Cortex of kidney (tissue), 1 donor: Measurements from ENCODE around the gene ACLY.
"Not testable (repeated sequence)": the region's sequence is repeated elsewhere in the genome, so short reads cannot be mapped to it uniquely, and the experiment has no call there.

Experiments used
- DNase-seq: peaks from one replicate; lab custom pipeline; 2025; lab: John Stamatoyannopoulos, UW

Gene ACLY

GRCh38 chr17:41939693-41940090, 20.9 kb upstream of the ACLY start:
- no peak for DNase-seq

DNA sequence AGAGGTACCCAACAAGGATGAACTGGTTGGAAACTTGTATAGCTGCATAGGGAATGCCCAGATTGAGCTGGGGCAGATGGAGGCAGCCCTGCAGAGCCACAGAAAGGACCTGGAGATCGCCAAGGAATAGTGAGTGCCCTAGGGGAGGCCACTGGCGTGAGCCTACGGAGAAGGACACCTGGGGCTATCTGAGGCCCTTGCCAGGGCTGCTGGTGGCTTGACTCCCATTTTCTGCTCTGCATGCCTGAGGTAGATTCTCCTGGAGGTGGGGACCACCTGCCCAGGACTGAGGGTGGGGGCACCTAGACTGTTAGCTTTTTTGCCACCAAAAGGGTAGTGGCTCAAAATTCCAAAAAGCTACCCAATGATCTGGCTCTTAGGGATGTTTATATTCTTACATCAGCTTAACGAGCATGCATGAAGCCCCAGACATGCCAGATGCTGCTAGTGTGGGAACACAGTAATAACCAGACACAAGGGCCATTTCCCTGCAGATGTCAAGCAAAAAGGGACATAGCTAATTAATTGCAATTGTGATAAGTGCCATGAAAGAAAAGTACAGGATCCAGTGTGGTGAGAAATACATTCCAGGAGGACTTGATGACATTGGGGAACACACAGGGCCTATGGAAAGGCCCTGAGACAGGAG, 20.4 kb upstream of the ACLY start:
- DNase-seq, result no peak

- no peak for DNase-seq
Measured at GRCh38 chr17:41937970-41938954, 19.5 kb upstream of the ACLY start.

- no peak for DNase-seq
Measured at GRCh38 chr17:41935641-41936040, 16.9 kb upstream of the ACLY start.

DNA sequence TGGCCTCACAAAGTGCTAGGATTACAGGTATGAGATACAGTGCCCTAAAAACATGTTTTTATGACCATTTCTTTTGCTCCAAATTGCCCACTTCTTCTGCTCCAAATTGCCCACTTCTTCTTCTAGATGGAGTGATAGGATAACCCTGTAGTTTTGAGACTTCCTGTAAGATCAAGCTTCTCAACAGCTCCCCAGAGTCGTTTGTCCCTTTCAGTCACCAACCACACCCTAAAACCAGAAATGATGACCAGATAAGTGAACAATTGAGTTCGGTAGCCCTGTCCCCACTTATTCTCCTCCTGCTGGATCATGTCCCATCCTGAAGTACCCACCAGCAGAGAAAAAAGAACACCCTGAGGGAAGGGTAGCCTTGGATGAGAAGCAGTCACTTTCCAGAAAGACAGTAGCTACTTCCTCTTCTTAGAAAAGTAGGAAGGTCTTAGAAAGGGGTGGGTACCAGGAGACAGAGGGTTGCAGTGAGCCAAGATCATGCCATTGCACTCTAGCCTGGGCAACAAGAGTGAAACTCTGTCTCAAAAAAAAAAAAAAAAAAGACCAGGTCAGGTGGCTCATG, 14.2 kb upstream of the ACLY start:
- no peak for DNase-seq

DNA sequence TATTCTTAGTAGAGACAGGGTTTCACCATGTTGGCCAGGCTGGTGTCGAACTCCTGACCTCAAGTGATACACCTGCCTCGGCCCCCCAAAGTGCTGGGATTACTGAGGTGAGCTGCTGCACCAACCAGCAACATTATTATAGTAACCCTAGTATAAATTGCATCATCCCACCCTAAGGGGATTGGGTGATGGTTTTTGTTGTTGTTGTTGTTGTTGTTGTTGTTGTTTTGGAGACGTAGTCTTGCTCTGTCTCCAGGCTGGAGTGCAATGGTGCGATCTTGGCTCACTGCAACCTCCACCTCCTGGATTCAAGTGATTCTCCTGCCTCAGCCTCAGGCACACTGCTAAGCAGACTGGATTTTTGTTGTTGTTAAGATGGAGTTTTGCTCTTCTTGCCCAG, 13.0 kb upstream of the ACLY start:
- not testable (repeated sequence) for DNase-seq

DNA sequence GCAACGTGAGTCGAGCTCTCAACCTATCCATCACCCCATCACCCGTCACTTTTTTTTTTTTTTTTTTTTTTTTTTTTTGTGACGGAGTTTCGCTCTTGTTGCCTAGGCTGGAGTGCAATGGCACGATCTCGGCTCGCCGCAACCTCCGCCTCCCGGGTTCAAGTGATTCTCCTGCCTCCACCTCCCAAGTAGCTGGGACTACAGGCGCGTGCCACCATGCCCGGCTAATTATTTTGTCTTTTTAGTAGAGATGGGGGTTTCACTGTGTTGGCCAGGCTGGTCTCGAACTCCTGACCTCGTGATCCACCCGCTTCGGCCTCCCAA, 12.0 kb upstream of the ACLY start:
- not testable (repeated sequence) for DNase-seq

DNA sequence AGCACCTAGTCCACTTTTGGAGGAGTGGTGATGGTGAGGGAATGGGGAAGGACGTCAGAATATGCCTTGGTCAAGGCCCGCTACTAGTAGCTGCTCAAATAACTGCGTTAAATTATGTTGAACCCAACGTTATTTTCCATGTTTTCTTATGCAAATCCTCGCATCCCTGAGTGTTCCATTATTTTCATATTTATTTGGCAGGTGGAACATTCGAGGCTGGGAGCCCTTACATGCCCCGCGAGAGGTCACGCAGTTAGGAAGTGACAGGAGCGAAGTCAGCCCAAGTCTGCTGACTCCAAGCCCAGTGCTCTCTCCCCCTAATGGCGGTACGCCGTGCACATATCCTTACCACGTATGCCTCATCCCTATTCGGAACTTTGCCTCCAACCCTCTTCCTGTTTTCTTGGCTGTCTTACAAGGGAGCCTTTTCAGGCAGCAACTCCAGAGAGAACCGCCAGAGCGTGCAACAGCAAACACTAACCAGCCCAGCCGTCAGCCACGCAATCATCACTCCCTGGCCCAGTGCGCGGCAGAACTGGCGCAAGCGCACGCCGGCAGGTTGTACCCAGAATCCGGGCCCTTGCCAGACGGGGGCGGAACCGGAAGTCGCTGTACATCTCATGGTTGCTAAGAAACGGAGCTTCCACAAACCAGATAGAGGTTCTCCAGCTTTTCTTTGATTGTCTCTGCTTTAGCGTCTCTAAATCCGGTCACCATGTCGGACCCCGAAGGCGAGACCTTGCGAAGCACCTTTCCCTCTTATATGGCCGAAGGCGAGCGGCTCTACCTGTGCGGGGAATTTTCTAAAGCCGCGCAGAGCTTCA, 11.5 kb upstream of the ACLY start, which contains the start of gene ODAD4:
TSS of gene ODAD4 (plus strand) at position 609 of the 824 bp plus-strand sequence. CDS start at position 716, 107 bp downstream.
- no peak for DNase-seq

DNA sequence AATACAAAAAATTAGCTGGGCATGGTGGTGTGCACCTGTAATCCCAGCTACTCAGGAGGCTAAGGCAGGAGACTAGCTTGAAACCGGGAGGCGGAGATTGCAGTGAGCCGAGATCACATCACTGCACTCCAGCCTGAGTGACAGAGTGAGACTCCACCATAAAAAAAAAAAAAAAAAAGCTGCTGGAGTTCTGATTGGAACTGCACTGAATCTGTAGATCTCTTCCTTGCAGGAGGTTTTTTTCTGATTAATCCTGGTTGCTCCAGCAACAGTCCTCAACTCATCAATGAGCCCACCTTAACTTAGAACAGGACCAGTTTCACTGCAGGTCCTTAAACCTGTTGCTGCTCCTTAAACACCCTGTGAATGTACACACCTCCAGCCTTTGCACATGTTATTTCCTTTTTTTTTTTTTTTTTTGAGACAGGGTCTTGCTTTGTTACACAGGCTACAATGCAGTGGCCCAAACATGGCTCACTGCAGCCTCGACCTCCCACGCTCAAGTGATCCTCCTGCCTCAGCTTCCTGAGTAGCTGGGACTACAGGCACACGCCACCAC, 10.0 kb upstream of the ACLY start:
- no peak for DNase-seq

- DNase-seq, result no peak
Measured at GRCh38 chr17:41925991-41926590, 7.3 kb upstream of the ACLY start.

- no peak for DNase-seq
Measured at GRCh38 chr17:41920580-41920955, 1.8 kb upstream of the ACLY start.

DNA sequence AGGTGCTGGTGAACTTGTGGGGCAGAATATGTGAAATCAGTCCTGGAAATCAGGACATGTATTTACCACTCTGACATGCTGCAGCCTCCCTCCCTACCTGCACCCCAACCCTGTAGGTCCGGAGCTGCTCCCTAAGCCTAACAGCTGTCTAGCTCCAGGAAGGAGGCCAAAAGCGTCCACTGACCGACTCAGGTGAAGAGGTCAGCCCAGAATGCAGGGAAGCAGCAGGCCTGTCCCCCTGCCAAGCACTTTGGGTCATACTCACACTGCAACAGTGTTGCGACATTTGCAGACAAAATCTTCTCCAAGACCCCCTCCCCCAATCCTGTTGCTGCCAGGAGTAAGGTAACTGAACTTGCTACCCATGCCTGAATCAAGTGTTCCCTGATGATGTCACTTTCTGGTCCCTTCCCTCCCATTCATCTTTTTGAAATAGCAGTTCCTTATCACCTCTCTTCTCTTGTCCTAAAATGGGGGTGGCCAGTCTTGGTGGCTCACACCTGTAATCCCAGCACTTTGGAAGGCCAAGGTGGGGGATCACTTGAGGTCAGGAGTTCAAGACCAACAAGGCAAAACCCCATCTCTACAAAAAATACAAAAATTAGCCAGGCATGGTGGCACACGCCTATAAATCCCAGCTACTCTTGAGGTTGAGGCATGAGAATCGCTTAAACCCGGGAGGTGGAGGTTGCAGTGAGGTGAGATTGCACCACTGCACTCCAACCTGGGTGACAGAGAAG, 1.3 kb upstream of the ACLY start:
- DNase-seq, result no peak

- DNase-seq, result no peak
Measured at GRCh38 chr17:41919165-41919817, 540 bp upstream of the ACLY start.

DNA sequence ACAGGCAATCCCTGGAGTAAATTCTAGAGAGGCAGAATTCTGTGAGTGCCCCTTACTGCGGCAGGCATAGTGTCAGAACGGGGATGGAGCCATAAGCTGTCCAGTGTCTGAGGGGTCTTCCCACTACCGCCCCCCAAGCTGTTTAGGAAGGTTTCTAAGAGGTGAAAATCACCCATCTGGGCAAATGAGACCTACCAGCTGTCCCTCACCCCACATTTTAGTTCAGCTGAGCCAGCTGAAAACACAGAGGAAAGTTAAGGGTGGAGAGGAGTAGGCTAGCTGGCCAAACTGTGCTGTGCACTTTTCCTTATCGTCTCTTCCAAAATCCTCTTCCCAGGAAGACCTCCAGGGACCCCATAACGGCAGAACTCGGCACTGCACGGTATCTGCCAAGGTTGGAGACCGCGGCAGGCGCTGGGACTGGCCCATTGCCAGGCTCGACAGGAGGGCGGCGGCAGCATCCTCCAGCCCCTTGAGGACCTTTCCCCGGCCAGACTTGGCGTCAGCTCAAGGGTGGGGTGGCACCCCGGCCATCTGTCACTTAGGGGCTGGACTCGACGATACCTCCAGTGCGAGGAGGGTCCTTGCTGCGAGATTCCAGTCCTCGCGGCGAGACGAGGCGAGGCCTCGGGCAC, 955 bp downstream of the ACLY start:
- DNase-seq, result no peak

- DNase-seq, result no peak
Measured at GRCh38 chr17:41917192-41917591, 1.6 kb downstream of the ACLY start.

DNA sequence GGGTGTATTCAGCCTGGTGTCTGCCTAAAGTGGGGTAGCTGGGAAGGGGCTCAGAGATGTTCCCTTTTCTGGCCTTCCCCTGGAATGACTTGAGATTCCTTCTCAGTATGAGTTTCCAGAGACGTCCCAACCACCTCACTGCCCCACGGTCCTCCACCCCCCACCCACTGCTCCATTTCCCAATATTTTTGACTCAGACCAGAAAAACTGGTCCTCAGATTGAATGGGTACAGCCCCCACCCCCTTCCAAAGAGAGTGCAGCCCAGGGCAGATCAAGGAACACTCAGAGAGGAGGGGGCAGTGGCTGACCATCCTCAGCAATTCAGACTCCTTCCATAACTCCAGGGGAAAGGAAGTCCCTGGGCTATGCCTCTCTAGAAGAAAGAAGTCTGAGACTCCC, 3.2 kb downstream of the ACLY start:
- DNase-seq, result no peak

DNA sequence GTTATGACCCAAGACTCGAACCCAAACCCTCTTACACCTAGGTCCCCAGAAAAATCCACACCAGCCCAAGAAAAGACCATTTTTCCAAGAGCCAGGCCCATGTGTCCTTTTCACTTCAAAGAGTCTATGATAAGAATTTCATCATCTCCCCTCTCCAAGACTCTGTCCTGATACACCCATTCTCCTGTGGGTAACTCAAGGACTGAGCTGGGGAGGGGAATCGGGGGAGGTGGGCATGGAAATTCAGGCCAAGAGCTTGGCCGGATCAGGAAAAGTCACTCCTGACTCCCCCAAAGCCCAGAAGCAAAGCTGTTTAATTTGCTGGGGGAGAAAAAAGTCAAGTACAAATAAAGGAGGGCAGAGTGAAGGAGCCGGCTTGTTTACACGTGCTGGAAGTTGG, 3.7 kb downstream of the ACLY start:
- no peak for DNase-seq

DNA sequence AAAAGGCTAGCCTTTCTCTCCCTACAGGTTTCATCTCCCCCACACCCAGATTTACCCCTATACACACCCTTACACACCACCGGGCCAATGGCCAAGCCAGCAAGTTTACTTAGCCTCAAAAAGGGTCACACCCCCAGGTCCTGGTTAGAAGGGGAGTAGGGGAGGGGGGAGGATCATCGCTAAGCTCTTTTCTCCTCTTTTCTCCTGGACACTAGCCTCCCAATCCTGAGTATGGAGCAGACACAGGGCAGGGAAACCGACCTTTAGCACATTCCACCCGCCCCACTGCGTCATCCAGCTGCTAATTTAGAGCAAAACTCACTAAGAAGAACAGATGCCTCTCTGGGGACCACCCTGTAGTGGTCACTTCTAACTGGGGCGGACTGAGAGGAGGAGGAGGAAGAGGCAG, 4.4 kb downstream of the ACLY start:
- DNase-seq, result no peak

- no peak for DNase-seq
Measured at GRCh38 chr17:41913798-41914197, 5.0 kb downstream of the ACLY start.

GRCh38 chr17:41912925-41913324, 5.8 kb downstream of the ACLY start:
- no peak for DNase-seq
